Sigmoid colon (tissue), 7 donors: ENCODE data around the gene CAMK1D. TPM values are rescaled to one million over a fixed set of nuclear protein-coding genes. Genes with fewer than 3 reads are reported as not detected.
"Not testable (repeated sequence)": the region's sequence is repeated elsewhere in the genome, so short reads cannot be mapped to it uniquely, and the experiment has no call there.

ENCODE experiments used
- DNase-seq: peaks from one replicate; pipeline ENCODE4 v3.0.0-alpha.2; 2019
- H3K27ac ChIP-seq, 4 donors: fragments of 200-600 bp; sonication (generic); one replicate each; pipeline ENCODE4 v1.5.1; 2016 to 2019; ENCODE audit warnings: mild to moderate bottlenecking in 1 of 4
- H3K27me3 ChIP-seq, 3 donors: fragments of 200-600 bp; sonication (generic); one replicate each; pipeline ENCODE4 v1.5.1; 2019; ENCODE audit warnings: mild to moderate bottlenecking in 1 of 3
- H3K36me3 ChIP-seq, 4 donors: fragments of 200-600 bp; sonication (generic); one replicate each; pipeline ENCODE4 v1.5.1; 2016 to 2019
- H3K4me1 ChIP-seq, 4 donors: fragments of 200-600 bp; sonication (generic); one replicate each; pipeline ENCODE4 v1.5.1; 2017 to 2019
- H3K4me3 ChIP-seq, 4 donors: fragments of 200-600 bp; sonication (generic); one replicate each; pipeline ENCODE4 v1.5.1; 2017 to 2019; ENCODE audit warnings: mild to moderate bottlenecking in 2 of 4, moderate library complexity in 1 of 4
- H3K9me3 ChIP-seq, 4 donors: fragments of 200-600 bp in 3 of 4; sonication (generic) in 3 of 4; one replicate each; pipeline versions ENCODE4 v1.5.1 to v1.6.1; 2013 to 2019
- EP300 ChIP-seq, 4 donors: sonication (generic); formaldehyde crosslinking; IDR thresholded peaks; one replicate each; pipeline ENCODE4 v1.6.1; 2017; ENCODE audit warnings: antibody characterized with exemption in 4 of 4
- POLR2A ChIP-seq, 2 donors: fragments of 450-650 bp; IDR thresholded peaks; one replicate each; pipeline ENCODE4 v1.6.1; 2016; ENCODE audit warnings: antibody characterized with exemption in 2 of 2, mild to moderate bottlenecking in 2 of 2, moderate library complexity in 2 of 2
- POLR2AphosphoS5 ChIP-seq, 4 donors: sonication (generic); formaldehyde crosslinking; IDR thresholded peaks; one replicate each; pipeline ENCODE4 v1.6.1; 2017; ENCODE audit warnings: antibody characterized with exemption in 4 of 4
- WGBS, 2 donors: extraction: QIAGEN DNeasy Blood & Tissue Kit; methylation state at CpG; one replicate each; pipeline ENCODE4 v1.1.7; 2013; 5-methylcytosine and 5-hydroxymethylcytosine counted together
- intact Hi-C: fragments of 100-400 bp; cut with DNase I; formaldehyde crosslinking; loops from one replicate; pipeline ENCODE4 v1.15.1; 2023
- polyA plus RNA-seq, 3 donors: library from polyadenylated mRNA; stranded (reverse); fragments of 200-250 nt; gene quantifications; one replicate each; pipeline ENCODE4 v1.2.3, GENCODE V29; 2013
- total RNA-seq, 4 donors: library from RNA; depleted of rRNA; stranded (reverse); fragments of >200 nt; gene quantifications; one replicate each; pipeline ENCODE4 v1.1.0, GENCODE V29; 2016
- TF ChIP-seq, protein P1 (sequence below), 4 experiments: fragments of 450-650 bp in 3 of 4; fragments of 200-600 bp in 1 of 4; IDR thresholded peaks; one replicate each; pipeline ENCODE4 v1.5.1; 2016 to 2019; ENCODE audit warnings: antibody characterized with exemption in 4 of 4, mild to moderate bottlenecking in 3 of 4, moderate library complexity in 2 of 4
- donor health status: healthy with polysubstance abuse.
- donor health status: Bipolar disorder and iron deficiency.
- donor health status: healthy.

CAMK1D gene
- total and polyA plus RNA-seq, 7 donors = 7.2 to 11.5 (median 8.6) TPM

DNA sequence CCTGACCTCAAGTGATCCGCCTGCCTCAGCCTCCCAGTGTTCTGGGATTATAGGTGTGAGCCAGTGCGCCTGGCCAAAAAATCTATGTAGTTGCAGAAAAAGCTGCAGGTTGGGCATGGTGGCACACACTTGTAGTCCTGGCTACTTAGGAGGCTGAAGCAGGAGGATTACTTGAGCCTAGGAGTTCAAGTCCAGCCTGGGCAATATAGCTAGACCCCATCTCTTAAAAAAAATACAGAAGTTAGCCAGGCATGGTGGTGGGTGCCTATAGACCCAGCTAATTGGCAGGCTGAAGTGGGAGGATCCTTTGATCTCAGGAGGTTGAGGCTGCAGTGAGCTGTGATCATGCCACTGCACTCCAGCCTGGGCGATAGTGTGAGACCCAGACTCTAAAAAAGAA is 24.8 kb upstream of the CAMK1D start:
- TF ChIP-seq, protein P1, sequence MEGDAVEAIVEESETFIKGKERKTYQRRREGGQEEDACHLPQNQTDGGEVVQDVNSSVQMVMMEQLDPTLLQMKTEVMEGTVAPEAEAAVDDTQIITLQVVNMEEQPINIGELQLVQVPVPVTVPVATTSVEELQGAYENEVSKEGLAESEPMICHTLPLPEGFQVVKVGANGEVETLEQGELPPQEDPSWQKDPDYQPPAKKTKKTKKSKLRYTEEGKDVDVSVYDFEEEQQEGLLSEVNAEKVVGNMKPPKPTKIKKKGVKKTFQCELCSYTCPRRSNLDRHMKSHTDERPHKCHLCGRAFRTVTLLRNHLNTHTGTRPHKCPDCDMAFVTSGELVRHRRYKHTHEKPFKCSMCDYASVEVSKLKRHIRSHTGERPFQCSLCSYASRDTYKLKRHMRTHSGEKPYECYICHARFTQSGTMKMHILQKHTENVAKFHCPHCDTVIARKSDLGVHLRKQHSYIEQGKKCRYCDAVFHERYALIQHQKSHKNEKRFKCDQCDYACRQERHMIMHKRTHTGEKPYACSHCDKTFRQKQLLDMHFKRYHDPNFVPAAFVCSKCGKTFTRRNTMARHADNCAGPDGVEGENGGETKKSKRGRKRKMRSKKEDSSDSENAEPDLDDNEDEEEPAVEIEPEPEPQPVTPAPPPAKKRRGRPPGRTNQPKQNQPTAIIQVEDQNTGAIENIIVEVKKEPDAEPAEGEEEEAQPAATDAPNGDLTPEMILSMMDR (IDR thresholded peaks at IDR 0.05) = no peak
- TF ChIP-seq POLR2A (IDR thresholded peaks at IDR 0.05) (no peak), POLR2AphosphoS5 (IDR thresholded peaks at IDR 0.05) (no peak), EP300 (IDR thresholded peaks at IDR 0.05) (no peak)
- Histone ChIP-seq H3K27ac (no peak overlapping the region), H3K36me3 (no peaks in the 10 kb centered on the region), H3K9me3 (no peaks in the 10 kb centered on the region), H3K4me3 (no peak overlapping the region), H3K27me3 (no peaks in the 10 kb centered on the region), H3K4me1 (peaks cover 0 to 4% (median 2%) of the 10 kb centered on the region in 4 donors)
- WGBS, 2 donors = 94 to 99% methylated on average over 3 of the region's 3 CpGs
- intact Hi-C loops = no loop called here
- DNase-seq = no peak

DNA sequence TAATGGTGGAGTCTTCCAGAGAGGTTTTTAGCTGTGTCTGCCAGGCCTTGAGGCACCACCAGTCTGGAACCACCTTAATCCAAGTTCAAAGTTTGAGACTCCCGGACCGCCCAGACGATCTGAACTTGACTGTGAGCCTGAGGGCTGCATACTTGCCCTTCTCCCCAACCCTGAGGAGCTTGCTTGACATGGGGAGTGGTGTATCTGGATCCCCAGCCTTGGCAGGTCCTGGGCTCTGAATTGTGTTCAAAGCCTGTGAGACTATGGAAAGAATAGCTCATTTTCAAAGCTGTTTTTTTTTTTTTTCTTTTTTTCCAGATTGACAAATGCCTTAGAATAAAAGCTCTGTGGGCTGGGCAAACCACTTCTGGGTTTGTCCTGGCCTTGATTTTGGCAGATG is 22.3 kb upstream of the CAMK1D start:
- 91 to 94% methylated on average over 3 of the region's 3 CpGs for WGBS, 2 donors
- H3K4me3 ChIP-seq = no peak overlapping the region
- H3K4me1 ChIP-seq = peaks cover 0 to 4% (median 2%) of the 10 kb centered on the region in 4 donors
- H3K27me3 ChIP-seq = no peaks in the 10 kb centered on the region
- H3K36me3 ChIP-seq = no peaks in the 10 kb centered on the region
- TF ChIP-seq EP300 (IDR thresholded peaks at IDR 0.05) (no peak), POLR2AphosphoS5 (IDR thresholded peaks at IDR 0.05) (no peak), POLR2A (IDR thresholded peaks at IDR 0.05) (no peak)
- TF ChIP-seq, protein P1 (IDR thresholded peaks at IDR 0.05) = no peak
- no peak for DNase-seq
- H3K9me3 ChIP-seq = no peaks in the 10 kb centered on the region
- intact Hi-C loops = no loop called here
- no peak overlapping the region for H3K27ac ChIP-seq

DNA sequence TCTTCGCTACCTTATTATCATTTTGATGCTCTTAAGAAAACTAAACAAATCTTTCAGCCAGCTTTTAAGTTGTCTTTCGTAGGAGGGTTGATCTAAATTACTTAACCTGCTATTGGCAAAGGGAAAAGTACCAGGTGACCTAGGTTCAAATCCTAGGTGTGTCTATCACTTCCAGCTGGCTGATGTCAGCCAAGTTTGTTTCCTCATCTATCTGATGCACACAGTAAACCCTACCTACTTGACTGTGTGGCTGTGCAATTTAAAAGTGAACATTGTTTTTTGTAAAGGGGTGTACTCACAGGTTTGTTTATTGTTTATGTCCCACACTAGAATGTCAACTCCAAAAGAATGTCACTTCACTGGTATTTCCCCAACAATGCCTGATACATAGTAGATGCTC is 21.9 kb upstream of the CAMK1D start:
- Histone ChIP-seq H3K4me1 (peaks cover 0 to 4% (median 3%) of the 10 kb centered on the region in 4 donors), H3K27ac (no peak overlapping the region), H3K4me3 (no peak overlapping the region), H3K27me3 (no peaks in the 10 kb centered on the region), H3K36me3 (no peaks in the 10 kb centered on the region), H3K9me3 (no peaks in the 10 kb centered on the region)
- intact Hi-C loops = no loop called here
- TF ChIP-seq, protein P1 (IDR thresholded peaks at IDR 0.05) = no peak
- TF ChIP-seq EP300 (IDR thresholded peaks at IDR 0.05) = no peak
- no peak for TF ChIP-seq POLR2AphosphoS5 (IDR thresholded peaks at IDR 0.05)
- TF ChIP-seq POLR2A (IDR thresholded peaks at IDR 0.05) = no peak
- WGBS, 2 donors = 76 to 88% methylated on average over 2 of the region's 2 CpGs
- no peak for DNase-seq

DNA sequence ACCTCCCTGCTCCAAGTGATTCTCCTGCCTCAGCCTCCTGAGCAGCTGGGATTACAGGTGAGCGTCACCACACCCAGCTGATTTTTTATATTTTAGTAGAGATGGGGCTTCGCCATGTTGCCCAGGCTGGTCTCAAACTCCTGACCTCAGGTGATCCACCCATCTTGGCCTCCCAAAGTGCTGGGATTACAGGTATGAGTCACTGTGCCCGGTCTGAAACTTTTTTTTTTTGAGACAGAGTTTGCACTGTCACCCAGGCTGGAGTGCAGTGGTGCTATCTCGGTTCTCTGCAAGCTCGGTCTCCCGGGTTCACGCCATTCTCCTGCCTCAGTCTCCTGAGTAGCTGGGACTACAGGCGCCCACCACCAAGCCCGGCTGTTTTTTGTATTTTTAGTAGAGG is 21.0 kb upstream of the CAMK1D start:
- H3K27me3 ChIP-seq, H3K4me1 ChIP-seq, H3K27ac ChIP-seq, H3K36me3 ChIP-seq, H3K4me3 ChIP-seq, H3K9me3 ChIP-seq, DNase-seq, intact Hi-C loops: not testable (repeated sequence)
- WGBS, 2 donors = 84% methylated on average over 9 of the region's 9 CpGs

DNA sequence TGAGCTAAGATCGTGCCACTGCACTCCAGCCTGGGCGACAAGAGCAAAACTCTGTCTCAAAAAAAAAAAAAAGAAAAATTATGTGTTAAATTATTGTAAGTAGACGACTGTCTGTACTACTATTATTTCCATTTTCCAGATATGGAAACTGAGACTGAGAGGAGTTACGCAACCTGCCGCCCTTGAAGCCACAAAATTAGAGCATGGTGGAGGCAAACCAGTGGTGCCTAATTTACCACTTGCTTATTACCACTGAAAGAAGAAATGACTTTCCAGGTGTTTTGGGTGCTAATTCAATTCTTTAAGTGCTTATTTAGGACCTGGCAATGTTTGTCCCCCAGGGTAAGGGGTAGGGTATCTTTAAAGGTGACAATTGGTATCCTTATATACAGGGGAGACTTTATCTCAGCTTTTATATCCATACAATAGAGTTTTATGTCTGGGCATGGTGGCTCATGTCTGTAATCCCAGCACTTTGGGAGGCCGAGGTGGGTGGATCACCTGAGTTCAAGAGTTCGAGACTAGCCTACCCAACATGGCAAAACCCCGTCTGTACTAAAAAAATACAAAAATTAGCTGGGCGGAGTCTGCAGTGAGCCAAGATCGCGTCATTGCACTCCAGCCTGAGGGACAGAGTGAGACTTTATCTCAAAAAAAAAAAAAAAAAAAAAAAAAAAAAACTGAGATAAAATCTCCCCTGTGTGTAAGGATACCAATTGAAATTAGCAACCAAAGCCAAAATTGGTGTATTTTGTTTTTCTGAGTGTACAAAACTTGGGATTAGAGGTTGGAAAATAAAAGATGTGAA is 16.6 kb upstream of the CAMK1D start:
- Histone ChIP-seq H3K27ac (peak overlapping the region; percentile 63 to 78 (median 74)), H3K27me3 (no peaks in the 10 kb centered on the region), H3K4me1 (peaks cover 0 to 17% (median 13%) of the 10 kb centered on the region in 4 donors), H3K9me3 (no peaks in the 10 kb centered on the region), H3K36me3 (no peaks in the 10 kb centered on the region), H3K4me3 (no peak overlapping the region)
- WGBS, 2 donors = 70 to 84% methylated on average over 11 of the region's 11 CpGs
- TF ChIP-seq EP300 (IDR thresholded peaks at IDR 0.05) = no peak
- TF ChIP-seq POLR2A (IDR thresholded peaks at IDR 0.05) = no peak
- TF ChIP-seq, protein P1 (IDR thresholded peaks at IDR 0.05) = no peak
- no peak for TF ChIP-seq POLR2AphosphoS5 (IDR thresholded peaks at IDR 0.05)
- DNase-seq = no peak
- intact Hi-C loops = no loop called here
